ENCODE measurements around the gene LIPN. TPM values are rescaled to one million over a fixed set of nuclear protein-coding genes. Genes with fewer than 3 reads are reported as not detected.

LIPN gene
- total RNA-seq, 1 experiment from 2014 or later: not detected

DNA sequence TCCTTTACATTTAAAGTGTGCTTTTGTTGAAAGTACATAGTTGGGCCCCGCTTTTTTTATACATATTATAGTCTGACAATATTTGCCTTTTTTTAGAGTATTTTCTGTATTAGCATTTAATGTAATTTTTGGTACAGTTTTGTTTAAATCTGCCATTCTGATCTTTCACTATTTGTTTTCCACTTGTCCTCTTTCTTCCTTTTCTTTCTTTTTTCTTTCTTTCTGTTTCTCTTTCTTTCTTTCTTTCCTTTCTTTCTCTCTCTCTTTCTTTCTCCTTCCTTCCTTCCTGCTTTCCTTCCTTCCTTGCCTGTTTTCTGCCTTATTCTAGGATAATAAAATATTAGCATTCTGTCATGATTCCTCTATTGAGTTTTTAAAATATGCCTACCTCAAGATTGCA lies 44.3 kb upstream of the LIPN start:
- no peaks in the 10 kb centered on the region for H3K36me3 Mint-ChIP-seq (ENCODE audit: insufficient read depth in 1 of 3, low read depth in 3 of 3)
- H3K14ac ChIP-seq (ENCODE audit: insufficient read depth, low read length): no peak overlapping the region
- H3K79me2 ChIP-seq (ENCODE audit: insufficient read depth, low read length): no peaks in the 10 kb centered on the region
- H3K23me2 ChIP-seq (ENCODE audit: insufficient read length, low read depth, low read length, poor library complexity, severe bottlenecking): no peaks in the 10 kb centered on the region
- H3K79me1 ChIP-seq (ENCODE audit: insufficient read depth, low read depth, low read length, poor library complexity, severe bottlenecking): no peaks in the 10 kb centered on the region
- TF ChIP-seq, protein P1, sequence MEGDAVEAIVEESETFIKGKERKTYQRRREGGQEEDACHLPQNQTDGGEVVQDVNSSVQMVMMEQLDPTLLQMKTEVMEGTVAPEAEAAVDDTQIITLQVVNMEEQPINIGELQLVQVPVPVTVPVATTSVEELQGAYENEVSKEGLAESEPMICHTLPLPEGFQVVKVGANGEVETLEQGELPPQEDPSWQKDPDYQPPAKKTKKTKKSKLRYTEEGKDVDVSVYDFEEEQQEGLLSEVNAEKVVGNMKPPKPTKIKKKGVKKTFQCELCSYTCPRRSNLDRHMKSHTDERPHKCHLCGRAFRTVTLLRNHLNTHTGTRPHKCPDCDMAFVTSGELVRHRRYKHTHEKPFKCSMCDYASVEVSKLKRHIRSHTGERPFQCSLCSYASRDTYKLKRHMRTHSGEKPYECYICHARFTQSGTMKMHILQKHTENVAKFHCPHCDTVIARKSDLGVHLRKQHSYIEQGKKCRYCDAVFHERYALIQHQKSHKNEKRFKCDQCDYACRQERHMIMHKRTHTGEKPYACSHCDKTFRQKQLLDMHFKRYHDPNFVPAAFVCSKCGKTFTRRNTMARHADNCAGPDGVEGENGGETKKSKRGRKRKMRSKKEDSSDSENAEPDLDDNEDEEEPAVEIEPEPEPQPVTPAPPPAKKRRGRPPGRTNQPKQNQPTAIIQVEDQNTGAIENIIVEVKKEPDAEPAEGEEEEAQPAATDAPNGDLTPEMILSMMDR (conservative IDR thresholded peaks at IDR 0.05): no peak
- no peak overlapping the region for H2AFZ ChIP-seq (ENCODE audit: low read length)
- H3K4me3 Mint-ChIP-seq: no peak overlapping the region
- H4K20me1 ChIP-seq (ENCODE audit: control insufficient read depth, insufficient read depth, insufficient read length): no peaks in the 10 kb centered on the region
- H2BK20ac ChIP-seq (ENCODE audit: low read depth, low read length, poor library complexity, severe bottlenecking): no peak overlapping the region
- no peak overlapping the region for H2BK12ac ChIP-seq (ENCODE audit: insufficient read length, low read depth, low read length)
- H3K18ac ChIP-seq (ENCODE audit: insufficient read length, low read depth, low read length): no peak overlapping the region
- H4K91ac ChIP-seq (ENCODE audit: insufficient read length, low read depth, low read length): no peak overlapping the region
- no peak overlapping the region for H2AK5ac ChIP-seq (ENCODE audit: insufficient read length, low read length)
- H2BK5ac ChIP-seq (ENCODE audit: insufficient read length, low read length): no peak overlapping the region
- H3K4ac ChIP-seq (ENCODE audit: low read depth, low read length): no peak overlapping the region
- no peak for DNase-seq
- H3T11ph ChIP-seq (ENCODE audit: low read length): no peak overlapping the region
- no peak overlapping the region for H4K5ac ChIP-seq (ENCODE audit: insufficient read length, low read depth, low read length)
- H2BK120ac ChIP-seq (ENCODE audit: low read depth, low read length, poor library complexity, severe bottlenecking): no peak overlapping the region
- H3K56ac ChIP-seq (ENCODE audit: insufficient read length, low read depth, low read length): no peak overlapping the region
- H3K27ac ChIP-seq (ENCODE audit: insufficient read length, low read depth, low read length): no peak overlapping the region
- H3K27me3 Mint-ChIP-seq (ENCODE audit: low read depth): peaks cover 21% of the 10 kb centered on the region
- no CpG with 5 or more reads among the region's 1 CpG for WGBS (ENCODE audit: extremely low coverage, insufficient read length, low lambda C conversion rate)
- H3K4me2 ChIP-seq (ENCODE audit: insufficient read depth, insufficient read length, low read length): no peak overlapping the region
- H3K27ac Mint-ChIP-seq: no peak overlapping the region
- no peaks in the 10 kb centered on the region for H3K27me3 ChIP-seq (ENCODE audit: insufficient read depth, low read length)
- H3K9me3 Mint-ChIP-seq: no peaks in the 10 kb centered on the region
- no peaks in the 10 kb centered on the region for H3K9me3 ChIP-seq (ENCODE audit: control insufficient read depth, low read depth, low read length)
- peaks cover 0 to 2% of the 10 kb centered on the region in 2 experiments; a peak in 2 of 4 replicates for H3K4me1 Mint-ChIP-seq
- no peak overlapping the region for H4K8ac ChIP-seq (replicated peaks; ENCODE audit: insufficient read length, low read depth, low read length)
- no peak overlapping the region for H3K9ac ChIP-seq (ENCODE audit: extremely low read depth, insufficient read length, low read length)
- H3K23ac ChIP-seq (ENCODE audit: insufficient read length, low read depth, low read length): no peak overlapping the region
- H2BK15ac ChIP-seq (ENCODE audit: low read depth, low read length): no peak overlapping the region
- no peaks in the 10 kb centered on the region for H3K4me1 ChIP-seq (ENCODE audit: insufficient read depth, low read length)
